HG03025 (cell line): ENCODE results near the gene GNG5.
"Not testable (repeated sequence)": the region's sequence is repeated elsewhere in the genome, so short reads cannot be mapped to it uniquely, and the experiment has no call there.

ENCODE experiments used
- ATAC-seq: cut with Tn5 transposase; IDR thresholded peaks from one replicate; pipeline ENCODE4 v1.9.1; 2021; ENCODE audit warnings: mild to moderate bottlenecking, moderate library complexity; ENCODE audit not compliant: unreplicated experiment, low FRiP score

Gene GNG5

GRCh38 chr1:84506002-84506728 lies at the start of gene GNG5, which contains the start of gene SPATA1:
GNG5 (minus strand) TSS chr1:84506581; CDS start chr1:84506091, 490 bp downstream.
SPATA1 (plus strand) TSS chr1:84506386; CDS start chr1:84516360, 9,974 bp downstream.
- ATAC-seq, result peak; percentile 82

- no peak for ATAC-seq
These were observed 44.4 kb upstream of the GNG5 start for GRCh38 chr1:84550826-84551225.

GRCh38 chr1:84541679-84542078 lies 35.3 kb upstream of the GNG5 start:
- ATAC-seq, result no peak

- no peak for ATAC-seq
These were observed 34.4 kb upstream of the GNG5 start for GRCh38 chr1:84540759-84541158.

- no peak for ATAC-seq
These were observed 33.6 kb upstream of the GNG5 start for GRCh38 chr1:84539972-84540371.

- peak; percentile 55 for ATAC-seq
These were observed 32.2 kb upstream of the GNG5 start for GRCh38 chr1:84538599-84538998.

- ATAC-seq, result no peak
These were observed 19.4 kb upstream of the GNG5 start for GRCh38 chr1:84525779-84526178.

GRCh38 chr1:84524590-84524989 lies 18.2 kb upstream of the GNG5 start:
- ATAC-seq, result no peak

GRCh38 chr1:84510668-84511067 lies 4.3 kb upstream of the GNG5 start:
- ATAC-seq, result no peak

GRCh38 chr1:84510165-84510564 lies 3.8 kb upstream of the GNG5 start:
- ATAC-seq, result no peak

- no peak for ATAC-seq
These were observed 2.6 kb upstream of the GNG5 start for GRCh38 chr1:84509029-84509428.

GRCh38 chr1:84508510-84508909 lies 2.1 kb upstream of the GNG5 start:
- ATAC-seq, result no peak

- ATAC-seq, result not testable (repeated sequence)
These were observed 1.5 kb upstream of the GNG5 start for GRCh38 chr1:84507887-84508286.

GRCh38 chr1:84506729-84507453 lies 510 bp upstream of the GNG5 start:
- no peak for ATAC-seq

GRCh38 chr1:84505493-84506001 lies 834 bp downstream of the GNG5 start:
- ATAC-seq, result peak; percentile 38

GRCh38 chr1:84504580-84505492 lies 1.5 kb downstream of the GNG5 start:
- ATAC-seq, result no peak

GRCh38 chr1:84502927-84503326 lies 3.5 kb downstream of the GNG5 start:
- ATAC-seq, result no peak

GRCh38 chr1:84497631-84498275 lies 8.6 kb downstream of the GNG5 start:
- no peak for ATAC-seq

GRCh38 chr1:84496498-84496897 lies 9.9 kb downstream of the GNG5 start:
- no peak for ATAC-seq

- ATAC-seq, result peak; percentile 60
These were observed 12.6 kb downstream of the GNG5 start for GRCh38 chr1:84493747-84494146.
